CD4-positive, alpha-beta T cell treated with Interleukin-17A for 1 hour (primary cell): ENCODE results near the gene ASF1A.

ENCODE experiments used
- DNase-seq: peaks from one replicate; pipeline ENCODE4 v3.0.0-alpha.2; 2020

ASF1A gene

GRCh38 chr6:118882314-118882905 lies 11.5 kb upstream of the ASF1A start:
- no peak for DNase-seq

GRCh38 chr6:118886641-118887040 lies 7.3 kb upstream of the ASF1A start:
- DNase-seq: peak; percentile 15

GRCh38 chr6:118889163-118889562 lies 4.8 kb upstream of the ASF1A start:
- peak; percentile 30 for DNase-seq

- DNase-seq: peak; percentile 35
Observed at GRCh38 chr6:118890997-118891790, 2.8 kb upstream of the ASF1A start.

- peak; percentile 45 for DNase-seq
Observed at GRCh38 chr6:118892355-118892991, 1.5 kb upstream of the ASF1A start.

GRCh38 chr6:118893064-118893806 lies 717 bp upstream of the ASF1A start:
- DNase-seq: peak; percentile 82

- DNase-seq: peak; percentile 71
Observed at GRCh38 chr6:118894425-118895260, 691 bp downstream of the ASF1A start.

GRCh38 chr6:118895261-118895560 lies 1.3 kb downstream of the ASF1A start:
- no peak for DNase-seq

GRCh38 chr6:118895859-118896258 lies 1.9 kb downstream of the ASF1A start:
- DNase-seq: no peak

GRCh38 chr6:118896339-118897136 lies 2.6 kb downstream of the ASF1A start:
- DNase-seq: peak; percentile 57

- DNase-seq: no peak
Observed at GRCh38 chr6:118897386-118897785, 3.4 kb downstream of the ASF1A start.

GRCh38 chr6:118899948-118900347 lies 6.0 kb downstream of the ASF1A start:
- DNase-seq: peak; percentile 57

- no peak for DNase-seq
Observed at GRCh38 chr6:118902726-118903125, 8.8 kb downstream of the ASF1A start.

GRCh38 chr6:118903138-118903537 lies 9.2 kb downstream of the ASF1A start:
- no peak for DNase-seq

- DNase-seq: no peak
Observed at GRCh38 chr6:118903691-118904090, 9.7 kb downstream of the ASF1A start.

- no peak for DNase-seq
Observed at GRCh38 chr6:118905084-118905483, 11.1 kb downstream of the ASF1A start.

GRCh38 chr6:118905851-118906250 lies 11.9 kb downstream of the ASF1A start:
- peak; percentile 34 for DNase-seq

- no peak for DNase-seq
Observed at GRCh38 chr6:118908441-118908840, 14.5 kb downstream of the ASF1A start.

- DNase-seq: no peak
Observed at GRCh38 chr6:118912646-118913045, 18.7 kb downstream of the ASF1A start.

GRCh38 chr6:118913161-118913560 lies 19.2 kb downstream of the ASF1A start:
- DNase-seq: no peak

GRCh38 chr6:118914598-118914997 lies 20.6 kb downstream of the ASF1A start:
- DNase-seq: no peak
